HG03060 (cell line): ENCODE measurements around the gene APBB1IP.
"Not testable (repeated sequence)": the region's sequence is repeated elsewhere in the genome, so short reads cannot be mapped to it uniquely, and the experiment has no call there.

Experiments
- ATAC-seq: cut with Tn5 transposase; IDR thresholded peaks from one replicate; pipeline ENCODE4 v1.9.1; 2021; ENCODE audit warnings: low read depth, moderate number of reproducible peaks; ENCODE audit not compliant: unreplicated experiment

The APBB1IP gene

DNA sequence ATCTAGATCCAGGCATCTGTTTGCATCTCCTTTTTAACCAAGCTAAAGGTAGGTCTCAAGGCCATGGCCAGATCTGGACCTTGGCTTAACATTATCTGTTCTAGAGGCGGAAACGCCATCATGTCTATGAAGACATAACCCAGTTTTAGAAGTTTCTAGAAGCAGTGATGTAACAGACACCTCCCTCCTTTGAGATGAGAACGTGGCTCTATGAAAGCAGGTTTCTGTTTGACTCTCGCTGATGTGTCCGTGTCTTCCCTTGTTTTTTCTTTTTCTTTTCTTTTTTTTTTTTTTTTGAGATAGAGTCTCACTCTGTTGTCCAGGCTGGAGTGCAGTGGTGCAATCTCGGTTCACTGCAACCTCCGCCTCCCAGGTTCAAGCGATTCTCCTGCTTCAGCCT, 36.7 kb downstream of the APBB1IP start:
- ATAC-seq = peak; percentile 39

DNA sequence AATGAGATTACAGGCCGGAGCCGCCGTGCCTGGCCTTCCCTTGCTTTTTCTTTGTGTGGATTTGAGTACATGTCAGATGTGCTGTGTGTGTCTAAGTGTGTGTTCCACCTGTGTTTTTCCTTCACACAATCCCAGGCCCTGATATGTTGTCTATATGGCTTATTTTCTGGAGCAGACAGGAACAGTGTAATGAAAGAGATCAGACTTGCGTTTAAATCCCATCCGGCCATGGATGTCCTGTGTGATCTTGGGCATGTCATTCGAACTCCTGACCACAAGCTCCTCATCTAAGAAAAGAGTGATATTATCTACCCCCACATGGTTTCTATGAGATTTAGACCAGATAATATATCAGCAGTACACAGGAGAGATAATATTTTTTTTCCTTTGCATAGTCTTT, 37.2 kb downstream of the APBB1IP start:
- no peak for ATAC-seq

- no peak for ATAC-seq
Measured at GRCh38 chr10:26477501-26477900, 39.4 kb downstream of the APBB1IP start.

- no peak for ATAC-seq
Measured at GRCh38 chr10:26478061-26478460, 39.9 kb downstream of the APBB1IP start.

DNA sequence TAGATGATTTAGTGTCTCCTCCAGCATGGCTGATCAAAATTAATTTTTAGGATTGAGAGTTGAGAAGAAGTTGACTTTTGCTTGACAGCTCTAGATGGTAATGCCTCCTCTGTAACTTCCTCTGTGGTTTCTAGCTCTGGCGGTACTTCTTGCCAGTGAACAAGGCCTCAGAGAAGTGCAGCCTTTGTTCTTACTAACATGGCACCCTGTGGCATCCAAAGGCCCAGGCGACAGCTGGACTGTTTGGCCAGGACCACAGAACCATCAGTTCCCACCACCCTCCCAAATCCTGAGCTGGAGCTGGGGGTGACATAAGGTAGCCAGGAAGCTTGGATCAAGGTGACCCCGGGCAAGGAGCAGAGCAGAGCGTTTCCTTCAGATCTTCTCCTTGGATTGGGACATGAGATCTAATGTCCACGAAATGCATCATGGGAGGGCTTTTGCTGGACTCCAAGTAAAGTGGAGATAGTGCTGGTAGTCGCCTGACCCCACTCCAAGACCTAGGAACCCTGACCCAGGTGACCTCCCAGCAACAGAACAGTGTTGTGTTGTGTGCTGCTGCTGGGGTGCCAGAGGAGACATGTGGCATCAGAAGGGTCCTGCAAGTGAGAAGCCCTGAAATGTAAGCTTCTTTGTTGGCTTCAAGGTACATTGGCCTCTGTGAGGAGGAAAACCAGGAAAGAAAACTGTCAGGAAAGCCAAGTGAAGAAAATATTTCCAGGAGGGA, 41.8 kb downstream of the APBB1IP start:
- no peak for ATAC-seq

DNA sequence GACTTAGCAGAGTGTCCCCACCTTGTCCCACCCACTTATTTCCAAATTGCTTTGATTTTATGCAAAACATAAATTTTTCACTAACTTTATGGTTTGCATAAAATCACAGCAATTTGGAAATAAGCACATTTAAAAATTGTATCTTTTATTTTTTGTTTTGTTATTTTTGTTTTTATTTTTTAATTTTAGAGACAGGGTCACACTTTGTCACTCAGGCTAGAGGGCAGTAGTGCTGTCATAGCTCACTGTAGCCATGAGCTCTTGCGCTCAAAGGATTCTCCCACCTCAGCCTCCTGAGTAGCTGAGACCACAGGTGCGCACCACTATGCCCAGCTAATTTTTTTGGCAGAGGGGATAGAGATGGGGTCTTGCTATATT, 43.2 kb downstream of the APBB1IP start:
- ATAC-seq = no peak

GRCh38 chr10:26481914-26482550, 43.9 kb downstream of the APBB1IP start:
- peak; percentile 54 for ATAC-seq

- no peak for ATAC-seq
Measured at GRCh38 chr10:26483554-26483953, 45.4 kb downstream of the APBB1IP start.

GRCh38 chr10:26485150-26485941, 47.2 kb downstream of the APBB1IP start:
- no peak for ATAC-seq

GRCh38 chr10:26486304-26486703, 48.2 kb downstream of the APBB1IP start:
- no peak for ATAC-seq

GRCh38 chr10:26486990-26487850, 49.1 kb downstream of the APBB1IP start:
- peak; percentile 92 for ATAC-seq

DNA sequence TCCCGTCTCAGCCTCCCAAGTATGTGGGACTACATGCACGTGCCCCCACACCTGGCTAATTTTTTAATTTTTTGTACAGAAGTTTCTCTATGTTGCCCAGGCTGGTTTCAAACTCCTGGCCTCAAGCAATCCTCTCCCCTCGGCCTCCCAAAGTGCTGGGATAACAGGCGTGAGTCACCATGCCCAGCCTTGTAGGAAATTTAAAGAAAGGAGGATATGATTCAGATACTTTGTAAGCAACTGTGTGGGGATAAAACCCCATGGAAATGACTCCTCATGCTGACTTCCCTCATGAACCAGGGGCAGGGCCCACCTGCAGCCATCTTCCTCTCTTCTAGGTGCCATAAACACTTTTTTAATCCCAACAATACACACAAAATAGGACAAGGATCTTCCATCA, 50.2 kb downstream of the APBB1IP start:
- no peak for ATAC-seq

DNA sequence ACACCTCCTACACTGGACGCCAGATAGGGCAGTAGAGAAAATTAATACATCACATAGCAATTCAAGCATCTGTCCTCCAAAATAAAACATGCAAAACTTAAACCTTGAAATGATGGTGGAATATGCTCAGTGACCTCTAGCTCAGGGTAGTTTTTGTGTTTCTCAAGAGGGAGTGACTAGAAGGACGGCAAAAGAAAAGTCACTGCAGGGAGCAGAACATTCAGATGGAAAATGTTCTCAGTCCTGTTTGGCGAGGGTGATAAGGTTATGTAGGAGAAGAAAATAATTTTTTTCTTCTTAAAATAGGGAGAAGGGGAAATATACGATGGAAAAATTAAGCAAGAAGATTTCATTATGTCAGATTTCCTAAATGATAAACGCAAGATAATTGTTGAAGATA, 50.9 kb downstream of the APBB1IP start:
- ATAC-seq = no peak

- not testable (repeated sequence) for ATAC-seq
Measured at GRCh38 chr10:26490367-26490766, 52.2 kb downstream of the APBB1IP start.

- no peak for ATAC-seq
Measured at GRCh38 chr10:26491276-26491675, 53.1 kb downstream of the APBB1IP start.

DNA sequence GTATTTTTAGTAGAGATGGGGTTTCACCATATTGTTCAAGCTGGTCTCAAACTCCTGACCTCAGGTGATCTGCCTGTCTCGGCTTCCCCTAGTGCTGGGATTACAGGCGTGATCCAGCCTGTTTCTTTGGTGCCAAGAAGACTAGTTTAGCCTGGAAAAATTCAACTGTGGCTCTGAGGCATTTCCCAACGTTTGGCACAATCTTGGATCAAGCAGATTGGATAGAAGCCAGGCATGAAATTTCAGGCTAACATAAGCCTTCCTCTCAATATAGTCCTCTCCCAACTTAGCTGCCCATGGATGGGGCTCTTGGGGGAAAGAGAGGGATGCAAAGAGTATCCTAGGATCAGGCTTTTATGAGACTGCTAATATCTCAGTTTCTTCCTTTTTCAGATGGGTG, 53.8 kb downstream of the APBB1IP start:
- no peak for ATAC-seq

GRCh38 chr10:26492725-26493124, 54.6 kb downstream of the APBB1IP start:
- ATAC-seq = not testable (repeated sequence)

- ATAC-seq = no peak
Measured at GRCh38 chr10:26494018-26494417, 55.9 kb downstream of the APBB1IP start.

DNA sequence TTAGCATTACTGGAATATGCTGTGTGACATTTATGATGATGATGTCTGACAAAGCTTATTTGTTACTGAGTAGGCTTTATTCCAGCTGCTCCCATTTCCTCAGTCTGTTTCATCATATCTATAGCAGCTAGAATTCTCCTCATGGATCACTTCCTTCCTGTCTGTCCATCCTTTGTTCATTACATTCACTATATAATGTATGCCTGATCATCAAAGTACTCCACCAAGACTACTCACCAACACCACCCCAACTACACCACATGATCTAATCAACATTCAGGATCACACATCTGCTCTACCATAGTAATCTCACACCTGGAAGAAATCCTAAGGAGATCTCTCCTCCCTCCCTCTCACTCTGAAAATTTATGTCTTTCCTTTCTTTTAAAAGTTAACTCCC, 61.3 kb downstream of the APBB1IP start:
- ATAC-seq = no peak

GRCh38 chr10:26502986-26503385, 64.8 kb downstream of the APBB1IP start:
- no peak for ATAC-seq

DNA sequence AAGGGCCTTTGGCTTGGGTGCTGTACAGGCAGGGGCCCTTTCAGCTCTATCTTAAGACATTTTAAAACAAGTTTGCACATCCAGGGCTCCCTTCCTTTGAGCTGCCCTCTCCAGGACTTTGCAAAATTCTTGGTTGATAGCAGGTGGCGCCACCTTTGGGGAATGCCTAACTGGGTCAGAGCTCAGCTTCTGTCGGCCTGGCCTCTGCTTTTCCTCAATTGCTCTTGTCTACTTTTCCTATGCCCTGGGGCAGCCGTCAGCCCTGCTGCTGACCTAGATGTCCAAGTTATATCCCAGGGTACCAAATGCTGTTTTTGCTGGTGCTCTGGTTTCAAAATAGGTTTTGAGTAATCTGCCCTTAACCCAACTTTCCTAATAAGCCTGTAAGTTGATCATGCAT, 65.8 kb downstream of the APBB1IP start:
- ATAC-seq = no peak
